CD4-positive, alpha-beta memory T cell (primary cell): ENCODE measurements around the gene MMP23B. TPM values are rescaled to one million over a fixed set of nuclear protein-coding genes. Genes with fewer than 3 reads are reported as not detected.

ENCODE experiments used
- CTCF ChIA-PET: fragments of 350-600 bp; sonication (Branson Sonifier 250); formaldehyde crosslinking; loops from one replicate; lab custom pipeline; 2021; ENCODE audit warnings: inconsistent platforms; ENCODE audit not compliant: partially characterized antibody; lab: Charles Lee
- POLR2A ChIA-PET: fragments of 350-600 bp; sonication (Branson Sonifier 250); formaldehyde crosslinking; loops from one replicate; lab custom pipeline; 2021; ENCODE audit not compliant: partially characterized antibody; lab: Charles Lee
- DNase-seq, 5 donors: peaks; one replicate each; pipeline versions ENCODE4 v3.0.0 to v3.0.0-alpha.2; 2020 to 2022; ENCODE audit warnings: mixed read lengths in 1 of 5
- H3K27ac ChIP-seq: one replicate; pipeline ENCODE4 v1.7.0; 2013; ENCODE audit warnings: low read depth, low read length
- H3K27me3 ChIP-seq: 2 replicates; pipeline ENCODE4 v1.7.0; 2013; ENCODE audit warnings: mild to moderate bottlenecking, low read length, moderate library complexity; ENCODE audit not compliant: insufficient read depth
- H3K36me3 ChIP-seq: 2 replicates; pipeline ENCODE4 v1.7.0; 2013; ENCODE audit warnings: mild to moderate bottlenecking, low read length, moderate library complexity; ENCODE audit not compliant: insufficient read depth
- H3K4me1 ChIP-seq: 2 replicates; pipeline ENCODE4 v1.7.0; 2013; ENCODE audit warnings: mild to moderate bottlenecking, low read length, moderate library complexity; ENCODE audit not compliant: insufficient read depth
- H3K4me3 ChIP-seq, 2 donors: one replicate each; pipeline ENCODE4 v1.7.0; 2013; ENCODE audit warnings: low read length in 2 of 2, mild to moderate bottlenecking in 1 of 2
- H3K9me3 ChIP-seq, 2 donors: one replicate each; pipeline ENCODE4 v1.7.0; 2013; ENCODE audit warnings: low read length in 2 of 2, control low read depth in 1 of 2; ENCODE audit not compliant: control insufficient read depth in 1 of 2
- H3K27ac Mint-ChIP-seq, 7 donors: one replicate each; pipeline ENCODE4 v1.8.0; 2020 to 2021; ENCODE audit warnings: mixed read lengths in 7 of 7, mild to moderate bottlenecking in 6 of 7, inconsistent platforms in 3 of 7, moderate library complexity in 3 of 7
- H3K27me3 Mint-ChIP-seq, 2 donors: one replicate each; pipeline ENCODE4 v1.8.0; 2020 to 2021; ENCODE audit warnings: mixed read lengths in 2 of 2
- H3K36me3 Mint-ChIP-seq, 2 donors: one replicate each; pipeline ENCODE4 v1.8.0; 2020 to 2021; ENCODE audit warnings: mixed read lengths in 2 of 2, inconsistent platforms in 1 of 2, mild to moderate bottlenecking in 1 of 2
- H3K4me1 Mint-ChIP-seq, 4 donors: one replicate each; pipeline ENCODE4 v1.8.0; 2020 to 2021; ENCODE audit warnings: mixed read lengths in 4 of 4, mild to moderate bottlenecking in 1 of 4
- H3K4me3 Mint-ChIP-seq, 8 donors: one replicate each; pipeline ENCODE4 v1.8.0; 2020 to 2021; ENCODE audit warnings: mixed read lengths in 8 of 8, mild to moderate bottlenecking in 7 of 8, moderate library complexity in 6 of 8, inconsistent platforms in 3 of 8
- H3K9me3 Mint-ChIP-seq, 8 donors: one replicate each; pipeline ENCODE4 v1.8.0; 2020 to 2021; ENCODE audit warnings: mixed read lengths in 8 of 8, mild to moderate bottlenecking in 5 of 8, inconsistent platforms in 3 of 8, moderate library complexity in 1 of 8
- intact Hi-C: fragments of 100-400 bp; cut with micrococcal nuclease; formaldehyde crosslinking; loops from one replicate; pipeline ENCODE4 v1.15.1; 2023
- polyA plus RNA-seq, 2 donors: library from polyadenylated mRNA; unstranded; fragments of 300-500 nt; fragmentation: Illumina TruSeq; gene quantifications; one replicate each; pipeline ENCODE4 v1.2.3, GENCODE V29; 2021
- total RNA-seq, 2 experiments: library from RNA; stranded (reverse); gene quantifications; one replicate each; pipeline ENCODE4 v1.2.3, GENCODE V29; 2021

The MMP23B gene
- total and polyA plus RNA-seq, 4 experiments from 2014 or later: 0.53 to 3.7 (median 3.5) TPM; not detected in 1

DNA sequence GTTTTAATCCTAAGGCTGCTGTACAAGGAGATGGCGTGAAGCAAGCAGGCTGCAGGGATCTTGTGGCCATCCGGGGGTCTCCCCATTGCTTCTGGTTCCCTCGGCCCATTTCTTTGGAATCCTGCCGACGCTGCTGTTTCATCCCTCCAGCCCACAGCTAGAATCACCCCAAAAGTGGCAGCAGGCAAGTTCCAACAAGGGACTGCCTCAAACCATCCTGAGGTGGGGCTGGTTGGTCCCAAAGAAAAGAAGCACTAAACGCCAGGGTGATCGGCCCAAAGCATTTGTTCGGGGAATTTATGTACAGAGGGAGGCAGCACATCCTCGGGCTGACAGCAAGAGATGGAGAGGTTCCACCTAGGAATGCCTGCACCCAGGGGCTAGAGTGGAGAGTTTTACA, 21.2 kb upstream of the MMP23B start:
- H3K4me1 Mint-ChIP-seq: peaks cover 16 to 38% (median 32%) of the 10 kb centered on the region in 4 donors
- no peaks in the 10 kb centered on the region for H3K36me3 ChIP-seq
- H3K27ac ChIP-seq: no peak overlapping the region
- H3K9me3 ChIP-seq: no peaks in the 10 kb centered on the region
- no peaks in the 10 kb centered on the region for H3K27me3 Mint-ChIP-seq
- no peak overlapping the region for H3K4me3 ChIP-seq
- H3K27ac Mint-ChIP-seq: peak overlapping the region in 3 of 7 donors; percentile 46 to 75 (median 64)
- intact Hi-C loops: no loop called here
- POLR2A ChIA-PET: interaction anchor here (0.6 kb wide), 1 partner anchor 223 kb away, joined by 4 read pairs; no protein-coding TSS in a partner anchor
- H3K27me3 ChIP-seq: no peaks in the 10 kb centered on the region
- no peak for DNase-seq
- CTCF ChIA-PET: no interaction called here
- no peak overlapping the region for H3K4me3 Mint-ChIP-seq
- H3K36me3 Mint-ChIP-seq: peaks cover 0 to 10% of the 10 kb centered on the region in 2 donors
- H3K4me1 ChIP-seq: peaks cover 29% of the 10 kb centered on the region
- no peaks in the 10 kb centered on the region for H3K9me3 Mint-ChIP-seq

DNA sequence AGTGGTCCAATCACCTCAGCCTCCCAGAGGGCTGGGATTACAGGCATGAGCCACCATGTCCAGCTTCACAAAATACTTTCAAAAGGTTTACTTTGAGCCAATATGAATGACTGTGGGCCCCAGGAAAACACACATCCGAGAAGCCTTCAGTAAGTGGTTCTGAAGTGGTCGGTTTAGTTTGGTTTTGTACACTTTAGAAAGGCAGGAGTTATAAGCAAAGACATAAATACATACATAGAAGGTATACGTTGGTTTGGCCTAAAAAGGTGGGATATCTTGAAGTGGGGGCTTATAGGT, 19.9 kb upstream of the MMP23B start:
- no peak for DNase-seq
- Histone ChIP-seq H3K27ac (no peak overlapping the region), H3K4me3 (no peak overlapping the region), H3K27me3 (no peaks in the 10 kb centered on the region), H3K36me3 (no peaks in the 10 kb centered on the region), H3K4me1 (peaks cover 33% of the 10 kb centered on the region), H3K9me3 (no peaks in the 10 kb centered on the region)
- peaks cover 0 to 12% of the 10 kb centered on the region in 2 donors for H3K36me3 Mint-ChIP-seq
- H3K4me3 Mint-ChIP-seq: peak overlapping the region in 3 of 8 donors; percentile 15 to 52 (median 28)
- ChIA-PET POLR2A (interaction anchor here (4.0 kb wide), 1 partner anchor 9 kb away, joined by 43 read pairs; the partner anchor contains the start of gene FNDC10), CTCF (no interaction called here)
- peak overlapping the region in 4 of 7 donors; percentile 15 to 85 (median 60) for H3K27ac Mint-ChIP-seq
- intact Hi-C loops: no loop called here
- peaks cover 13 to 41% (median 29%) of the 10 kb centered on the region in 4 donors for H3K4me1 Mint-ChIP-seq
- no peaks in the 10 kb centered on the region for H3K27me3 Mint-ChIP-seq
- H3K9me3 Mint-ChIP-seq: no peaks in the 10 kb centered on the region

DNA sequence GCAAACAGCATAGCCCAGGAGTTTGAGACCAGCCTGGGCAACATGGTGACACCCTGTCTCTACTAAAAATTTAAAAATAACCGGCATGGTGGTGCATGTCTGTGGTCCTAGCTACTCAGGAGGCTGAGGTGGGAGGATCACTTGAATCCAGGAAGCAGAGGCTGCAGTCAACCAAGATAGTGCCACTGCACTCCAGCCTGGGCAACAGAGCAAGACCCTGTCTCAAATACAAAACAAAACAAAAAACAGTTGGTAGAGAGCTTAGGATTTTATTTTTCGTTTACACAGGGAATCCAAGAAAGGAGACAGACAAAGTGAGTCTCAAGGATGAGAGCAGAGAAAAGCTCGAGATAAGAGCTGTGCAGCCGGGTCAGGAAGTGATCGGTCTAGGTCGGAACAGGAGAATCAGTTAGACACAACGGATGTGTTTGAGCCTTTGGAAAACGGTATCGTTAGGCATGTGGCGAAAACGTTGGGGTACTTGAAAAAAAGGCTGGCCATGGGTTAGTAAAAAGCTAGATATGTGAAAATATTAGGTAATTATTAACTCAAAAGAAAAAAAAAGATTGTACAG, 18.4 kb upstream of the MMP23B start:
- POLR2A ChIA-PET: interaction anchor here (0.5 to 6.8 kb wide), 13 partner anchors 11 to 953 kb away, joined by 3 to 152 read pairs (median 7); partner anchors contain the start of genes AURKAIP1, CCNL2, FNDC10 and MMP23B
- Mint-ChIP-seq H3K4me1 (peaks cover 10 to 38% (median 26%) of the 10 kb centered on the region in 4 donors), H3K4me3 (peak overlapping the region; percentile 89 to 97 (median 94)), H3K9me3 (no peaks in the 10 kb centered on the region), H3K36me3 (peaks cover 0 to 12% of the 10 kb centered on the region in 2 donors), H3K27ac (peak overlapping the region; percentile 98 to 100 (median 99)), H3K27me3 (no peaks in the 10 kb centered on the region)
- intact Hi-C loops: loop anchor here (2.0 kb wide), 2 partner anchors 13 to 17 kb away; partner anchors contain the start of gene FNDC10
- Histone ChIP-seq H3K4me3 (peak overlapping the region; percentile 73 to 89), H3K36me3 (no peaks in the 10 kb centered on the region), H3K9me3 (no peaks in the 10 kb centered on the region), H3K27ac (peak overlapping the region; percentile 100), H3K27me3 (no peaks in the 10 kb centered on the region), H3K4me1 (peaks cover 29% of the 10 kb centered on the region)
- DNase-seq: peak in 1 of 5 donors; percentile 21
- CTCF ChIA-PET: interaction anchor here (0.8 to 1.3 kb wide), 3 partner anchors 15 to 293 kb away, joined by 3 read pairs; partner anchors contain the start of gene AURKAIP1

DNA sequence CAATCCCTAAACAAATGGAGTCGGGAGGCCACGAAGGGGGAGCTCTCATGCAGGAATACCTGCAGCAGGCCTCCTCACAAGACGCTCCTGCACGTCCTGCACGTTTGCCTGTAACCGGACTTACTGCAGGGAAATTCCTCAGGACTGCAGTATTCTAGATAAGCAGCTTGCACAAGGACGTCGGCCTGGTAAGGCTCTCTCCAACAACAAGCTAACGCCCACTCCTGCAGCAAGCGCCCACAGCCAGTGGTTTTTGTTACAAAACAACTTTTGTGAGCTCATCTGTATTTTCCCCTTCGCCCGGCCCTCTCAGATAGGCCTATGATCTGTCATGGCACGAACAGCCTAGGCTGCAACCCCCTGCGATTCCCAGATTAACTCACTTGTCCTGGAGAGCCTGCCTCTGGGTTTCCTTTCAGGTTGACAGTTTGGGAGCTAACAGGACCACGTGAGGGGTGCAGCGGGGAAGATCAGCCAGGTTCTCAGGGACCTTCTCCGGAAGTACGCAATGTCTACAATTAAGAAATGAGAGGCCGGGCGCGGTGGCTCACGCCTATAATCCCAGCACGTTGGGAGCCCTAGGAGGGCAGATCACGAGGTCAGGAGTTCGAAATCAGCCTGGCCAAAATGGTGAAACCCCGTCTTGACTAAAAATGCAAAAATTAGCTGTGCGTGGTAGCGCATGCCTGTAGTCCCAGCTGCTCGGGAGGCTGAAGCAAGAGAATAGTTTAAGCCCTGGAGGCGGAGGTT, 17.6 kb upstream of the MMP23B start:
- Mint-ChIP-seq H3K27me3 (no peaks in the 10 kb centered on the region), H3K27ac (peak overlapping the region; percentile 98 to 100 (median 99)), H3K4me1 (peaks cover 10 to 38% (median 26%) of the 10 kb centered on the region in 4 donors), H3K4me3 (peak overlapping the region; percentile 89 to 97 (median 94)), H3K36me3 (peaks cover 0 to 12% of the 10 kb centered on the region in 2 donors), H3K9me3 (no peaks in the 10 kb centered on the region)
- ChIA-PET CTCF (interaction anchor here (0.8 to 1.3 kb wide), 3 partner anchors 16 to 292 kb away, joined by 3 read pairs; partner anchors contain the start of gene AURKAIP1), POLR2A (interaction anchor here (0.8 to 6.8 kb wide), 18 partner anchors 8 to 601 kb away, joined by 3 to 152 read pairs (median 6); partner anchors contain the start of genes ATAD3A, AURKAIP1, CCNL2 and FNDC10)
- peak overlapping the region; percentile 73 to 89 for H3K4me3 ChIP-seq
- peak; percentile 58 to 89 (median 69) for DNase-seq
- no peaks in the 10 kb centered on the region for H3K36me3 ChIP-seq
- H3K4me1 ChIP-seq: peaks cover 29% of the 10 kb centered on the region
- intact Hi-C loops: loop anchor here (2.0 kb wide), 2 partner anchors 14 to 16 kb away; partner anchors contain the start of gene FNDC10
- no peaks in the 10 kb centered on the region for H3K27me3 ChIP-seq
- H3K9me3 ChIP-seq: no peaks in the 10 kb centered on the region
- peak overlapping the region; percentile 100 for H3K27ac ChIP-seq

DNA sequence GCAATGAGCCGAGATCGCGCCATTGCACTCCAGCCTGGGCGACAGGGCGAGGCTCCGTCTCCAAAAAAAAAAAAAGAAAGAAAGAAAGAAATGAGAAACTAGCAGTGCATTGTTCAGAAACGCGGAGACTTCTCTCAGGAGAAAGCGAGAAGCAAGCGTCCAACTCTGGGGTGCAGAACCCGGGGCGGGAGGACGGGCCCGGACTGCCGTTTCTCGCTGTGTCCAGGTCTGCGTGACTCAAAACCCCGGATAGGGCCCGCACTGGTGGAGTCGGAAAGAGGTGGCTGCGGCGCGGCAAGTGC, 17.1 kb upstream of the MMP23B start:
- H3K4me3 Mint-ChIP-seq: peak overlapping the region; percentile 89 to 97 (median 94)
- H3K9me3 Mint-ChIP-seq: no peaks in the 10 kb centered on the region
- H3K4me1 Mint-ChIP-seq: peaks cover 10 to 38% (median 26%) of the 10 kb centered on the region in 4 donors
- no peak for DNase-seq
- intact Hi-C loops: loop anchor here (1.0 to 2.0 kb wide), 5 partner anchors 14 to 294 kb away; partner anchors contain the start of genes AURKAIP1, FNDC10 and SSU72
- H3K9me3 ChIP-seq: no peaks in the 10 kb centered on the region
- H3K4me1 ChIP-seq: peaks cover 29% of the 10 kb centered on the region
- peaks cover 0 to 12% of the 10 kb centered on the region in 2 donors for H3K36me3 Mint-ChIP-seq
- H3K27ac ChIP-seq: peak overlapping the region; percentile 100
- no peaks in the 10 kb centered on the region for H3K27me3 Mint-ChIP-seq
- ChIA-PET POLR2A (interaction anchor here (0.8 to 6.8 kb wide), 19 partner anchors 8 to 776 kb away, joined by 3 to 152 read pairs (median 6); partner anchors contain the start of genes ATAD3A, AURKAIP1, CCNL2 and FNDC10), CTCF (interaction anchor here (1.3 kb wide), 1 partner anchor 240 kb away, joined by 3 read pairs; the partner anchor contains the start of gene AURKAIP1)
- H3K36me3 ChIP-seq: no peaks in the 10 kb centered on the region
- no peaks in the 10 kb centered on the region for H3K27me3 ChIP-seq
- H3K4me3 ChIP-seq: peak overlapping the region; percentile 73 to 89
- H3K27ac Mint-ChIP-seq: peak overlapping the region; percentile 98 to 100 (median 99)

DNA sequence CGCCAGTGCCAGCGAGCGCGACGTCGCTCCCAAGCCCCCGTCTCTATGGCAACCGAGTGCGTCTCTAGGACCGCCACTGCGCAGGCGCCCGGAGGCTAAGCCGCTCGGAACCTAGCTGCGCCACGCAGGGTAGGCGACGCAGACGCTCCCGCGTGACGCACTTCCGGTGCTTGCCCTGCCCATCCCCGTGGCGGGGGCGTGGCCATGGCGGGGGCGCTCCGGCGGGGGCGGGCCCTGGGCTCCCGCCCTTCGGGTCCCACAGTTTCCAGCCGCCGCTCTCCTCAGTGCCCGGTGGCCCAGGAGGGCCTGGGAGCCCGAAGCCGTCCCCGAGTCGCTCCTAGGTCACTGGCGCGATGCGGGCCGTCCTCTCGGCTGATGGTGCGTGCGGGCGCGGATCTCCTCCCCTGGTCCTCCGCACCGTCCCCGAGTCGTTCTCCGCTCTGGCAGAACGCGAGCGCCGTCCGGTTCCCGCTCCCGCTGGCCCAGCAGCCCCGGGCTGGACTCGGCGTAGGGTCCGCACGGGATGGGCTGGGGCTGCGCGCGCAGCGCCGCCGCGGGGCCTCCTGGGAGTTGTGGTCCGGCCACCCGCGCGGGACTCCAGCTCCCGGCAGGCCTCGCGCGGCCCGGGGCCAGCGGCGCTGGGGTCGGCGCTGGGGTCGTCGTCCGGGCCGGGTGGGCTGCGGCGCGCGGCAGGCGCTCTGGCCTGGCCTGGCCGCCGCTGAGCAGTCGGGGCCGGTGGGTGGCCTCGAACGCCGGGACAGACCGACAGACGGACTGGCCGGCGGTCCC, 16.5 kb upstream of the MMP23B start, which contains the start of gene MIB2:
MIB2 (plus strand) TSS at position 245 of the 789 bp plus-strand sequence. CDS start 7,953 bp downstream, outside the sequence.
- Mint-ChIP-seq H3K27me3 (no peaks in the 10 kb centered on the region), H3K4me1 (peaks cover 10 to 38% (median 26%) of the 10 kb centered on the region in 4 donors), H3K9me3 (no peaks in the 10 kb centered on the region), H3K4me3 (peak within 1 kb of the TSS; percentile 89 to 97 (median 94)), H3K36me3 (peaks cover 0 to 12% of the 10 kb centered on the region in 2 donors), H3K27ac (peak within 1 kb of the TSS; percentile 98 to 100 (median 99))
- H3K36me3 ChIP-seq: no peaks in the 10 kb centered on the region
- DNase-seq: peak; percentile 98 to 99 (median 99)
- H3K4me3 ChIP-seq: peak within 1 kb of the TSS; percentile 73 to 89
- peak within 1 kb of the TSS; percentile 100 for H3K27ac ChIP-seq
- ChIA-PET CTCF (interaction anchor here (1.3 kb wide), 1 partner anchor 241 kb away, joined by 3 read pairs; the partner anchor contains the start of gene AURKAIP1), POLR2A (interaction anchor here (0.6 to 6.8 kb wide), 23 partner anchors 9 to 933 kb away, joined by 3 to 152 read pairs (median 5); partner anchors contain the start of genes ATAD3A, AURKAIP1, CCNL2 and FNDC10)
- intact Hi-C loops: loop anchor here (1.0 to 2.0 kb wide), 5 partner anchors 15 to 294 kb away; partner anchors contain the start of genes AURKAIP1, FNDC10 and SSU72
- H3K9me3 ChIP-seq: no peaks in the 10 kb centered on the region
- peaks cover 29% of the 10 kb centered on the region for H3K4me1 ChIP-seq
- no peaks in the 10 kb centered on the region for H3K27me3 ChIP-seq
